Ureter (tissue), 1 donor: ENCODE results near the gene PDE11A. TPM values are rescaled to one million over a fixed set of nuclear protein-coding genes. Genes with fewer than 3 reads are reported as not detected.
"Not testable (repeated sequence)": the region's sequence is repeated elsewhere in the genome, so short reads cannot be mapped to it uniquely, and the experiment has no call there.

Experiments
- DNase-seq: peaks from one replicate; pipeline ENCODE4 v3.0.0-alpha.2; 2020; ENCODE audit warnings: low spot score
- total RNA-seq: library from RNA; stranded (reverse); gene quantifications from one replicate; pipeline ENCODE4 v1.2.4, GENCODE V29; 2023
- donor health status: DM: yes; HTN: yes; CAD: no.

Gene PDE11A
- total RNA-seq, 1 donor from 2014 or later = 2.2 TPM

DNA sequence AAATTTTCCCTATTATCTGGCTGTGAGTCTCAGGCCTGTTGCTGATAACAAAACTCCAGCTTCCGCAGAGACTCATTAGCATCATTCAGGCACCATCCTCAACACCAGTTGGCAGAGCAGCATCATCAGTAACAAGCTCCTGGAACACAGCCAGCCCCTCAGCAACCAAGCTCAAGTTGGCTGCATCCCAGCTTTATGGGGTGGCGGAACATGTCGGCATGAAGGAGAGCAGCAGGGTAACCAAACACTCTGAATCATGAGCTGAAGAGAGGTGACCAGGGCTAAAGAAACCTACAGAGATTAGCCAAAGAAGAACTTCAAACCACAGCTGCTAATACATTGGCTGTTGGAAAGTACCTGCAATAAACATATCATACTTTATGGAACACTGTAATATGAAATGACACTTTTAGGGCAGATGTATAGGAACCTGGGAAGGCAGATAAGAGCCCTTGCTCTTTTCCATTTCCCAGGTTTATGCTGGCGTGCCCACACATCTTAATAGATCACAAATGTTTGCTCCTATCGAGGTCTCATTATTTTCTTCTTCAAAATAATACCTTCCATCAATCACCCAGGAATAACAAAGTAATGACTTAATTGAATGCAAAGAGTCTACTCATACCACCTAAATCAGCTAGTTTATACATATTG is 63.8 kb downstream of the PDE11A start:
- DNase-seq = no peak

DNA sequence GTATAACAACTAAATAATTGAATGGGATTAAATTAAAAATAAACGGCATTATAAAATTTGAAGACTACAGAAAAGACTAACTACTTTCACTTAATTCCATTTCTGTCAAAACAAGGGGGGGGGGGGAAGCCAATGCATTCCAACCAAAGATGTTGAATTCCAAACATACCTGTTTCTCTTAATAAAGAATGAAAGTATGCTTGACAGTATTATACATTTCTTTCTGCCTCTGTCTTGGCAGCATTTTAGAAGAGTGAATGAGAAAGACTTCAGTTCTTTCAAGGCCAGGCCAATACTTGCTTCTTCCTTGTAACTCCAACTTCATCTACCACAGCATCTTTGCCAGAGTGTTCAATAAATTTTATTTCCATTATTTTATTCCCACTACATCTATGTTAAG is 65.9 kb downstream of the PDE11A start:
- DNase-seq = no peak

DNA sequence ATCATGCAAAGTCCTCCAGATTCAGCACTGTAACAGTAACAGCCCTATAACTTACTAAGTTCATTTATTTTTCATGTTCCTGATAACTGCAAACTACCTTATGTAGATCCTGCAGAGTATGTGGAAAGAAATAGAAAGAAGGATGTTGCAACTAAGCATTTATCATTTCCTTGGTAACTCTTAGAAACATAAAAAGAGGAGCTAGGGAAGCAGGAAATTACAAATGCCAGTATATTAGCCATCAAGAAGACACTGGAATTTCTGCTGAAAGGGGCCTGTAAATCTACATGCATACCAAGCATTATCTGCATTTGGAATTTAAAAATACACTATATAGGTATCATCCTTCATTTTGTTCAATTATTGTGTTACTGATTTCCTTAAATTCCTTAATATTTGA is 66.8 kb downstream of the PDE11A start:
- no peak for DNase-seq

DNA sequence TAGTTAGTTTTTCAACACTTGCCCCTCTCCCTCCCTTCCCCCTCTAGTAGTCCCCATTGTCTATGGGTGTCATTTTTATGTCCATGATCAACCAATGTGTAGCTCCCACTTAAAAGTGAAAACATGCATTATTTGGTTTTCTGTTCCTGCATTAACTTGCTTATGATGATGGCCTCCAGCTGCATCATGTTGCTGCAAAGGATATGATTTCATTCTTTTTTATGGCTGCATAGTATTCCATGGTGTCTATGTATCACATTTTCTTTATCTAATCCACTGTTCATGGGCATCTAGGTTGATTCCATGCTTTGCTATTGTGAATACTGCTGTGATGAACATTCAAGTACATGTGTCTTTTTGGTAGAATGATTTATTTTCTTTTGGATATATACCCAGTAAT is 70.5 kb downstream of the PDE11A start:
- DNase-seq = no peak

DNA sequence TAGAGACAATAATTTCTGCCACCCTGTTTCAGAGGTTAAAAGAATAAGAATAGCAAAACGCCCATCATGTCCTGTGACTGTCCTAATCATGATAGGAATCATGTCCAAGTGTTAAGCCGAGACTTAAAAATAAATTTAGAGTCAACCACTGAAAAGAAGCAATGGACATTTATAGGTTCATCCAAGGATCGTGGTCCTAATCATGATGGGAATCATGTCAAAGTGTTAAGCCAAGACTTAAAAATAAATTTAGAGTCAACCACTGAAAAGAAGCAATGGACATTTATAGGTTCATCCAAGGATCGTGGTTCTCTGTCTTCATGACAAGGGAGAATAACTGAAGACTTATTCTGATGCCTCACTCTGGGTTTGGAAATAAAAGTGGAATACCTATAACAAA is 73.6 kb downstream of the PDE11A start:
- no peak for DNase-seq

DNA sequence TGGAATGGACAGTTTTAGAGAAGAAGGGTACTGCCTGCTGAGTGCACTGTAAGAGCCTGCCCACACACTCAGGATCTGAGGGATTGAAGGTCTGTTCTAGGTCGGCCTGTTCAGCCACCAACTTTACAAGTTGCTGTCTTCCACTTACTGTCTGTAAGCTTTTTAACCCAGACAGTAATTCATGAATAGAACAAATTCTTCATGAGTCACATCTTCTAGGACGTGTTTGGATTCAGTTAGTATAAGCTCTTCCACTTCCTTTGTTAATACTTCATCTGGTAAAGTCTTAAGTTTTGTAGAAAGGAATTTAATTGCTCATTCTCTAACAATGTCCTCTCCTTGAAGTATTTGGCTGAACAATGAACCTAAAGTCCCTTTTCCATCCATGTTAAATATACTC is 74.6 kb downstream of the PDE11A start:
- no peak for DNase-seq

DNA sequence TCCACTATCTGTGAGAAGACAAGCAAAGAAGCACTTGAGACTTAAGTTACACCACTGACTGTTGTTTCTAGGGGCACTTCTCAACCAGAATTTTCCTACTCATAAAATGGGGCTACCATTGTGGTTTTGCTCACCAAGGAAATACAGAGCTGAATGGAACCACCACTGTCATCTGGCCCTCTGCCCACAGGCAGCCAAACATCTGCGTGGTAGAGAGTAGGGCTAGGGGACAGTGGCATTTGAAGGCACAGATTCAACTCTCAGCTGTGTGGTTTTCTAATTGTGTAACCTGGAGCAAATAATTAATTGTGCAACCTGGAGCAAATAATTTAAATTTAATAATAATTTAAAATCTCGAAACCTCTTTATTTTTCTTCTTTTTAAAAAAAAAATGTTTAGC is 79.6 kb downstream of the PDE11A start:
- DNase-seq = no peak

DNA sequence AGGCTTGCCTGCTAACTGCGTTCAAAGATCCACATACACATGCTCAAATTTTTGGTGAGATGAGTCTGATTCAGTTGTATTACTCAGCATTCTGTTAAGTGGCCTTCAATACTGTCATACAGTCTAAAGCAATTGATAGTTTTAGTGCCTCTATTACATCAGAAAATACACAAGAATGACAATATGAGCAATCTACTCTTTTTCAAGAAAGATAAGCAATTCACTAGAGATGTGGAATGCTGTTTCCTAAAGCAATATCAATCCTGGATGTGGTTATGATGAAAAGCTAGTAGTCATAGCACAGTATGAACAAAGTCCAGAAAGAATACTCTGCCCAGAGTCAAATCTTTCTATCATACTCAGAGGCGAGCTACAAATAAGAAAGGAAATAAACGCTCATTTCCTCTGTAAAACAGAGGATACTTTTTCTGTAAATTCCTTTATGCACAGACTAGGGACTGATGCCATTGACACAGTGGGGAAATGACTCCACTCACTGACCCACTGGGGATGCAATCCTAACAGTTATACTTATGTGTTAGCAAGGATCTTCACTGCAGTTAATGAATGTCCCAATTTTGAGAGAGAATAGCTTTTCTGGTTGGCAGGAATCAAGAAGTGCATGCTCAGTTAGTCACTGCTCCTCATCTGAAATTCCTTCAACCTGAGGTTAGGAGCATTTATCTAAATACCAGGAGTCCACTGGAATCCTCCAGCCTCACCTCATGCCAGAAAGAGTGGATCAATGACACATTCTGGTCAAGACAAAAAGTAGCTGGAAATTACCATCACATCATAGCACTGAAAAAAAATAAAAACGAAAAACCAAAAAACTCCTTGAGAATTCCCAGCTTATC is 83.3 kb downstream of the PDE11A start:
- no peak for DNase-seq

DNA sequence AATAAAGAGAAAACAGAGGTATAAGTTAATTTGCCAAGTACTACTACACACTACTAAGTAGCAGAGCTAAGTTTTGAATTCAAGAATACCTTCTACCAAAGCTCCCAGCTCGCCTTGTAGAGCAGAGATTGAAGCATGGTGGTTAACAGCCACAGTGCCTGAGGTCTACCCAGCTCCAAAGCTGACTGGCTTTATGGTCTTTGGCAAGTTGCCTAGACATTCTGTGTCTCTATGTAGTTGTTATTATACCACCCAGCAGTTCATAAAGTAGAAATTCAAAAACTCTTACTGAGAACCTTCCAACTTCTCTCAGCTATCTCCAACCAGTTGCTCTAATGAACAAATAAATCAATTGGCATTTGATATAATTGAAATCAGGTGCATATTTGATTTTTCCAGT is 87.8 kb downstream of the PDE11A start:
- DNase-seq = no peak

DNA sequence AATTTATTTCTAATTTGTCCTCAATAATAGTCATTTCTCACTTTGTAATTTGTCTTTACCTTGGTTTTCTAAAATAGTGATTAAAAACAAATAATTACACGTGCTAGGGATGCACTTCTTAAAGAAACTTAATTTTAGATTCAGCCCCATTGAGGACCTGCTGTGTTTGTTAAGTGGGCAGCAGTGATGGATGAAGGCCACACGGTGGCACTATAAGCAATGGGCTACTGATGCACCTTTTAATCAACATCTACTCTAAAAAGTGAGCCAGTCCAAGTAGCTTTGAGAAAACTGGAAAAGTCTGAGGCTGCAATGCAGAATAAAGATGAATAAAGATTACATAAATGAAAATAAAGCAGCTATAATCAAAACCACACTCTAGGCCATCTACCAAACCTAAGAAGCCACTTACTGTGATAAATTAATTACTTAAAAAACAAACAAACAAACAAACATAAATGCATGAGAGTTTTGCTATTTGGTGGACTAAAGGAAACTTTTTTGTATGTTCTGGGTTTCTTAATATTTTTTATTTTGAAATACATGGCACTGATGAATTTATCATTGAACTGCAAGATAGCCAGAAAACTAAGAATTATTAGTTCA is 89.3 kb downstream of the PDE11A start:
- DNase-seq = no peak

DNA sequence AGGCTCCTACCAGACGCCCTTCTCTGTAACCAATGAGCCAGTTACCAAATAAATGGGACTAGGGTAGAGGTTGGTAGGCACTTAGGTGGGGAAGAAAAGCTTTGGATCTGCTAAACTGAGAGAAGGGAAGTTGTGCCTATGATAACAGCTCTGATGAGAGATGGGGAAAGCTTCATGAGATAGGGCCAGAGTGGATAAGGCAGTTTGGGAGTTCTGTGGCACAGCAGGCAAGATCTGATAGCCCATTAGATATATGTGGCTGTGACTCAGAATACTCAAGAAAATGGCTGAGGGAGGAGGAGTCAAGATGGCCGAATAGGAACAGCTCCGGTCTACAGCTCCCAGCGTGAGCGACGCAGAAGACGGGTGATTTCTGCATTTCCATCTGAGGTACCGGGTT is 99.8 kb downstream of the PDE11A start:
- no peak for DNase-seq

DNA sequence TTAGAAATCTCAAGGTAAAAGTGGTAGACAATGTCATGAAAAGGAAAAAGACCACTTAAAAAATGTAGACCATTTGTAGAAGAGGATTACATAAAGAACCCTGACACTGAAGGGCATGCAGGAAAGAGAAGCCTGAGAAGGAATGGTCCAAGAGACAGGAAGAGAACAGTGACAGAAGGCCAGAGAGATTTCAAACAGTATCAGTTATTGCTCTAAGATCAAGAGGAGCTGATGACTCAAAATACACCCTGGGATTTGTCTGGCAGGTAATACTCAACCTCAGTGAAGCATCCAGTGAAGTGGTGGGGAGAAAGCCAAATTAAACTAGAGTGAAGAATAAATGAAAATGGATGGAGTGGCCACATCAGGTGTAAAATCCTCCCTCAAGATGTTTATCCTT is 100.5 kb downstream of the PDE11A start:
- no peak for DNase-seq

DNA sequence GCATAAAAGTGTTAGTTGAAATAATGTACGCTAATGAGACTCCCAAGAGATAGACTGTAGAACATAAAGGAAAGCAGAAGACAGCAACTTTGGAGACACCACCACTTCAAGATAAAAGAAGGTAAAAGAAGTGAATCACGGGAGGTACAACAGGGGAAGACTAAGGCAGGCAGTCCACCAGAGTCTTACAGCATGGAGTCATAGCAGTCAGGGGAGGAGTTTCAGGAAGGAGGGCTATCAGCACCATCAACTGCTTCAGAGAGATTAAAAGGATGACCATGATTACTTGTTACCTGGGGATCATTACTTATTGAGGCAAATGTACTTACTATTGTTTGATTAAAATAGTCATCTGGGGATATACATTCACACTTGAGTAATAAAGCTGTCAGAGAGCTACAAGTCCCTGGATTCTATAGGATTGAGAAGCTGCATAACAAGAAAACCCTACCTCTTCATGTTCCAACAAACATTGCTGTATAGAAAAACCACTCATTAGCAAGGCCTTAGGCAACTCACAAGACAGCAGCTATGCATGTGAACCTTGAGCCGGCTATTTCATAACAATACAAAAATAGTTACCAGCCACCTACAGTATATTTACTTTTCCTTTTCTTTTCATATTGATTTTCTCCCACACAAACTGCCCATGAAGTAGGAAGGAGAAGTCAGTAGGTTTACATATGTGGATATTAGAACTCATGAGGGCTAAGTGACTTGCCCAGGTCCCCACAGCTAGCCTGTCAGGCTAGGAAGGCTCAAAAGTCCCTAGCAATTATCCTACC is 101.7 kb downstream of the PDE11A start:
- DNase-seq = no peak

DNA sequence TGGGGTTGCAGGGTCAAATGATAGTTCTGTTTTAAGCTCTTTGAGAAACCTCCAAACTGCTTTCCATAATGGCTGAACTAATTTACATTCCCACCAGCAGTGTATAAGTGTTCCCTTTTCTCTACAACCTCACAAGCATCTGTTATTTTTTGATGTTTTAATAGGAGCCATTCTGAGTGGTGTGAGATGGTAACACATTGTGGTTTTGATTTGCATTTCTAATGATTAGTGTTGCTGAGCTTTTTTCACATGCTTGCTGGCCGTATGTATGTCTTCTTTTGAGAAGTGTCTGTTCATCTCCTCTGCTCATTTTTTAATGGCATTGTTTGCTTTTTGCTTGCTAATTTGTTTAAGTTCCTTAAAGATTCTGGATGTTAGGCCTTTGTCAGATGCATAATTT is 107.7 kb downstream of the PDE11A start:
- no peak for DNase-seq

DNA sequence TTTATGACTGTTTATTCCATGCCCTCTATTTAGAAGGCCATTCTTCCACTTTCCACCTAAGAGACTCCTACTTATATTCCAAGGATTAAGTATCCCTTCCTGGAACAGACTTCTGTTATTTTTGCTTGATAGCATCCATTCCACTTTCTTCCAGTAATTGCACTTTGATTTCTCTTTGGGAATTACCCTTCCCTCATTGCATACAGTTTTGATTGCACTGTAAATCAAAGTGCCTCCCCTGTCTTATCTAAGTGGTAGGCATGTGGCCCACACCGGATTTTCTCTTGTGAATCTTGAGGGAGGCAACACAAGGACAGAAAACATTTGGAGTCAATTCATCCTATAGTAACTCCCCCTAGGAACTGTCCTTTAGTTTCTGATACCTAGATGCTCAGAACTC is 120.4 kb downstream of the PDE11A start:
- no peak for DNase-seq

DNA sequence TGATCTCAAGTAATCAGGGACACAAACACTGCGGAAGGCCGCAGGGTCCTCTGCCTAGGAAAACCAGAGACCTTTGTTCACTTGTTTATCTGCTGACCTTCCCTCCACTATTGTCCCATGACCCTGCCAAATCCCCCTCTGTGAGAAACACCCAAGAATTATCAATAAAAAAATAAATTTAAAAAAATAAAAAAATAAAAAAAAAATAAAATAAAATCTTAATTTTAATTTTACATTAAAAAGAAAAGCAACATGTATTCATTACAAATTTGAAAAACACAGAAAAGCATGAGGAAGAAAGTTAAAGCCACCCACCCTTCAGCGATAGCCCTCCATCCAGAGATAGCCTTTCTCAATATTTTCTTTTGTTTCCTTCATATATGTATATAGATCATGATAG is 125.0 kb downstream of the PDE11A start:
- not testable (repeated sequence) for DNase-seq

DNA sequence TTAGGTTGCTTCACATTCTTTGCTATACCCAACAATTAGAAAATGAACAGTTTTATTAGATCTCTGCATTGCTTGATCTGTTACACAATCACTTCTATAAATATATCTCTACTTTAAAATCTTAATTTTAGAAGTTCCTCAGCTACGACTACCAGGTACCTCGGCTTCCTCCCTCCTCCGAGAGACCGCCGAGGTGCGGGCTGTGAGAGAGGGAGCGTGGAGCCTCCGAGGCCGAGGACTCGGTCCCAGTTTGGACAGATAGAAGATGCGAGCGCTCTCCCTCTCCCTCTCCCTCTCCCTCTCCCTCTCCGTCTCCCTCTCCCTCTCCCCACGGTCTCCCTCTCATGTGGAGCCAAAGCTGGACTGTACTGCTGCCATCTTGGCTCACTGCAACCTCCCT is 128.0 kb downstream of the PDE11A start:
- not testable (repeated sequence) for DNase-seq

DNA sequence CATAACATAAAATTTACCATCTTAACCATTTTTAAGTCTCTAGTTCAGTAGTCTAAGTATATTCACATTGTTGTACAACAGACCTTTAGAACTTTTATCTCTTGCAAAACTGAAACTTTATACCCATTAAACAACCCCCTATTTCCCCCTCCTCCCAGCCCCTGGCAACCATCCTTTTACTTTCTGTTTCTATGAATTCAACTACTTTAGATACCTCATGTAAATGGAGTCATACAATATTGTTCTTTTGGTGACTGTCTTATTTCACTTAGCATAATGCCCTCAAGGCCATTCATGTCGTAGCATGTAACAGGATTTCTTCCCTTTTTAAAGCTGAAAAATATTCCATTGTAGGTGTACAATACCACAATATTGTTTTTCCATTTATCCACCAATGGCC is 129.8 kb downstream of the PDE11A start:
- DNase-seq = no peak

DNA sequence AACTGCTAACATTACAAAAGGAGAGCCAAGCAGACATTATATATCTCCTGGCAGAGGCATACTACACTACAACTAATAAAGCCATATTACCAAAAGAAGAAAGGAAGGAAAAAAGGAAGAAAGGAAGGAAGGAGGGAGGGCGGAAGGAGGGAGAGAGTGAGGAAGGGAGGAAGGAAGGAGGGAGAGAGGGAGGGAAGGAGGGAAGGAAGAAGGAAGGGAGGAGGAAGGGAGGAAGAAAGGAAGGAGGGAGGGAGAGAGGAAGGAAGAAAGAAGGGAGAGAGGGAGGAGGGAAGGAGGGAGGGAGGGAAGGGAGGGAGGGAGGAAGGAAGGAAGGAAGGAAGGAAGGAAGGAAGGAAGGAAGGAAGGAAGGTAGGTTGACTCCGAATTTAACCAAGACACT is 133.4 kb downstream of the PDE11A start:
- DNase-seq = no peak

DNA sequence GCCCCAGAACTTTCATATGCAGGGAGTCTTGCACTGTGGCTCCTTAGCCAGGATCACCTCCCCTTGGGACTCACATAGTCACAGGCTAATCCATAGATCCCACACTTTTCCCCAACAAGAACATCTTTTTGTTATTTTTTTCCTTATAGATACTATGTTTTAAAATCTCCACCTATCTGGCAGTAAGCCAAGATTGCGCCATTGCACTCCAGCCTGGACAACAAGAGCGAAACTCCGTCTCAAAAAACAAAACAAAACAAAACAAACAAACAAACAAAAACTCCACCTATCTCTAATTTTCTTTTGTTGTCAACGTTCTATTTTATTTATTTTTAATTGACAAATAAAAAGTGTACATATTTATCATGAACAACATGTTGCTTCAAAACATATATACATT is 141.7 kb downstream of the PDE11A start:
- no peak for DNase-seq

DNA sequence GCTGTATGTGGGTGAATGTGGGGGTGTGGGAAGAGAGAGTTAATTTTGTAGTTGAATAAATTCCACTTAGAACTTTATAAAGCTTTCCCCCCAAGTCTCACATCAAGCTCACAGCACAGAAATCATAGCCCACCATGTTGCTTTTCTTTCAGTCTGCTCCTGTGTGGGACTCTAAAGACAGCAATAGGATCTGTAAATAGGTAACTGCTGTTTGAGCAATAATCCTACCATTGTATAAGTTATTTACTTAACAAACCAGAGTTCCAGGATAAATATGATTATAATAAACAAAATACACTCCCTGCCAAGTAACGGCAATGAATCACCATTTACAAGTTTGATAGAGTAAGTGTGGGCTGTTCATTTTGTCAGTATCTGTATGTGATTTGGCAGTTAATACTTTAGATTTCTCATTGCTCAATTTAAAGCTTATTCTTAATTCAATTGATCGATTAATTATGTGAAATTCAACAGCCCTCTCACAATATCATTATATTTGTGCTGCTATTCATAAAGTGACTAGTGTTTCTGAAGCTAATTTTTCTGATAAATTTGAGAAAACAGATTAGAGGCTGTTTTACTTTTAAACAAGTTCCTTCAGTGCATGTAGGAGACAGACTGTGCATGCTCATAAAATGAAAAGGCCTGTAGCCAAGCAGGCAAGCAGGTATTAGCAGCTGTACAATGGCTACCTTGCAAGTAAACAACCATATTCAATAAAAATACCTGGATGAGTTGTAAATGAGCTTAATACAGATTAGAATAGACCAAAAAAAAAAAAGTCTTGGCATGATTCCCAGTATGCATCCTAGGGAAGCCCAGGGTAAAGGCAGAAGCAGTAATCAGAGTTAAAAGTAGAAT is 142.7 kb downstream of the PDE11A start:
- DNase-seq = no peak
